Measurements from ENCODE around the gene KRT33A. TPM values are rescaled to one million over a fixed set of nuclear protein-coding genes. Genes with fewer than 3 reads are reported as not detected.

KRT33A gene
- polyA plus RNA-seq, 3 donors, result not detected

- H3K4me3 Mint-ChIP-seq, result no peak overlapping the region
- no peak overlapping the region for H3K27ac ChIP-seq (ENCODE audit: low read depth in 1 of 2, low read length in 2 of 2)
- H3K36me3 Mint-ChIP-seq, result no peaks in the 10 kb centered on the region
- H4K20me1 ChIP-seq (ENCODE audit: insufficient read depth, low read length), result no peaks in the 10 kb centered on the region
- H3K27me3 Mint-ChIP-seq (ENCODE audit: low read depth in 3 of 3), result peaks cover 0 to 3% (median 2%) of the 10 kb centered on the region in 3 donors
- H3K4me2 ChIP-seq (replicated peaks; ENCODE audit: extremely low read depth, low read length, poor library complexity, severe bottlenecking), result no peak overlapping the region
- H3K4me3 ChIP-seq (replicated peaks in 1 of 3; ENCODE audit: low read depth in 2 of 3, low read length in 3 of 3), result no peak overlapping the region
- peaks cover 0 to 2% (median 0%) of the 10 kb centered on the region in 7 donors for H3K9me3 Mint-ChIP-seq
- WGBS (ENCODE audit: insufficient coverage), result 75% methylated on average over 8 of the region's 13 CpGs
- intact Hi-C loops (cut with micrococcal nuclease), result loop anchor here in 1 of 2 donors (10.0 kb wide), 1 partner anchor 425 kb away; no protein-coding TSS in a partner anchor
- peaks cover 16% of the 10 kb centered on the region for H3K4me1 Mint-ChIP-seq
- no peak overlapping the region for H3K9ac ChIP-seq (ENCODE audit: insufficient read depth, low read length, poor library complexity, severe bottlenecking)
- no peaks in the 10 kb centered on the region for H3K9me3 ChIP-seq (replicated peaks in 1 of 2; ENCODE audit: control insufficient read depth in 1 of 2, insufficient read depth in 1 of 2, low read length in 2 of 2)
- no peak overlapping the region for H3K27ac Mint-ChIP-seq
- TF ChIP-seq CTCF (IDR thresholded peaks at IDR 0.05), result peak; percentile 84
- no peaks in the 10 kb centered on the region for H3K79me2 ChIP-seq (ENCODE audit: insufficient read depth, low read length)
- DNase-seq, result peak; percentile 30 to 42 (median 42)
- H2AFZ ChIP-seq (ENCODE audit: insufficient read depth, low read depth, low read length, poor library complexity, severe bottlenecking), result no peak overlapping the region
- H3K27me3 ChIP-seq (ENCODE audit: control insufficient read depth in 2 of 2, insufficient read depth in 2 of 2, low read length in 2 of 2), result no peaks in the 10 kb centered on the region
- H3K4me1 ChIP-seq (ENCODE audit: control insufficient read depth in 1 of 2, insufficient read depth in 2 of 2, low read length in 2 of 2), result peaks cover 0 to 13% of the 10 kb centered on the region in 2 donors
- H3K36me3 ChIP-seq (replicated peaks in 1 of 2; ENCODE audit: control insufficient read depth in 1 of 2, insufficient read depth in 2 of 2, low read length in 2 of 2), result no peaks in the 10 kb centered on the region
Observed at GRCh38 chr17:41329279-41329948, 21.2 kb downstream of the KRT33A start.

DNA sequence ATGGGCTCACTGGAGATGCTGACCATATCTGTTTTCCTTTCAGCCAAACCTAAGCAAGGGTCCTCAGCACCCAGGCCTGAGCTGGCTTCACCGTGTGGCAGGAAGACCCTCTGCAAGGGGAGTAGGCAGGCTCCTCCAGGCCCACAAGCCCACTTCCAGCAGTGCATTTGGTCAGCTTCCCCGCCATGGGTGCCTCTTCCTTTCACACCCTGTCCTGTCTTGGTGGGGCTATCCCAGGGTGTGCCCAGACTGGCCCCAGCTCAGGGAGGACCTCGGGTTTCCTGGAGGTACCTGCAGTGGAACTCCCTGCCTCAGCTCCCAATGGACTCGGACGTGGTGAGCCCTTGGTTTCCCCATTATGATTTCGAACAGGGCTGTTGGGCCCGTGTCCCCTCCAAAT lies 22.4 kb downstream of the KRT33A start:
- H3K79me2 ChIP-seq (ENCODE audit: insufficient read depth, low read length), result no peaks in the 10 kb centered on the region
- WGBS (ENCODE audit: insufficient coverage), result 83% methylated on average over 7 of the region's 7 CpGs
- no peak overlapping the region for H3K27ac ChIP-seq (ENCODE audit: low read depth in 1 of 2, low read length in 2 of 2)
- H3K4me1 ChIP-seq (ENCODE audit: control insufficient read depth in 1 of 2, insufficient read depth in 2 of 2, low read length in 2 of 2), result peaks cover 0 to 7% of the 10 kb centered on the region in 2 donors
- Mint-ChIP-seq H3K9me3 (no peaks in the 10 kb centered on the region), H3K36me3 (no peaks in the 10 kb centered on the region), H3K4me3 (no peak overlapping the region), H3K27me3 (ENCODE audit: low read depth in 3 of 3) (peaks cover 0 to 3% (median 2%) of the 10 kb centered on the region in 3 donors), H3K4me1 (peaks cover 10% of the 10 kb centered on the region), H3K27ac (no peak overlapping the region)
- H3K4me2 ChIP-seq (replicated peaks; ENCODE audit: extremely low read depth, low read length, poor library complexity, severe bottlenecking), result no peak overlapping the region
- no peak overlapping the region for H3K4me3 ChIP-seq (replicated peaks in 1 of 3; ENCODE audit: low read depth in 2 of 3, low read length in 3 of 3)
- no peak overlapping the region for H3K9ac ChIP-seq (ENCODE audit: insufficient read depth, low read length, poor library complexity, severe bottlenecking)
- no peaks in the 10 kb centered on the region for H3K9me3 ChIP-seq (replicated peaks in 1 of 2; ENCODE audit: control insufficient read depth in 1 of 2, insufficient read depth in 1 of 2, low read length in 2 of 2)
- H2AFZ ChIP-seq (ENCODE audit: insufficient read depth, low read depth, low read length, poor library complexity, severe bottlenecking), result no peak overlapping the region
- H3K27me3 ChIP-seq (ENCODE audit: control insufficient read depth in 2 of 2, insufficient read depth in 2 of 2, low read length in 2 of 2), result no peaks in the 10 kb centered on the region
- no peak for DNase-seq
- TF ChIP-seq CTCF (IDR thresholded peaks at IDR 0.05), result no peak
- H3K36me3 ChIP-seq (replicated peaks in 1 of 2; ENCODE audit: control insufficient read depth in 1 of 2, insufficient read depth in 2 of 2, low read length in 2 of 2), result no peaks in the 10 kb centered on the region
- intact Hi-C loops (cut with micrococcal nuclease), result loop anchor here in 1 of 2 donors (10.0 kb wide), 1 partner anchor 423 kb away; no protein-coding TSS in a partner anchor
- no peaks in the 10 kb centered on the region for H4K20me1 ChIP-seq (ENCODE audit: insufficient read depth, low read length)
